Esophagus muscularis mucosa (tissue), 4 donors: ENCODE measurements around the gene CBLB. TPM values are rescaled to one million over a fixed set of nuclear protein-coding genes. Genes with fewer than 3 reads are reported as not detected.

Experiments
- DNase-seq: peaks from one replicate; pipeline ENCODE4 v3.0.0-alpha.2; 2017; ENCODE audit errors: extremely low spot score
- H3K27ac ChIP-seq, 4 donors: fragments of 200-600 bp; sonication (generic); replicated peaks in 1 of 4; 1 replicate in 3 of 4; 2 replicates in 1 of 4; pipeline ENCODE4 v1.5.1; 2016 to 2019; ENCODE audit warnings: mild to moderate bottlenecking in 1 of 4
- H3K27me3 ChIP-seq, 4 donors: fragments of 200-600 bp; sonication (generic); one replicate each; pipeline versions ENCODE4 v1.5.1 to v1.6.0; 2016 to 2019
- H3K36me3 ChIP-seq, 4 donors: fragments of 200-600 bp; sonication (generic); one replicate each; pipeline ENCODE4 v1.5.1; 2016 to 2019
- H3K4me1 ChIP-seq, 4 donors: fragments of 200-600 bp; sonication (generic); one replicate each; pipeline ENCODE4 v1.5.1; 2016 to 2019
- H3K4me3 ChIP-seq, 4 donors: fragments of 200-600 bp; sonication (generic); 1 replicate in 2 of 4; 2 replicates in 2 of 4; pipeline ENCODE4 v1.5.1; 2016 to 2019; ENCODE audit warnings: mild to moderate bottlenecking in 4 of 4, moderate library complexity in 1 of 4
- H3K9me3 ChIP-seq, 4 donors: fragments of 200-600 bp; sonication (generic); 1 replicate in 3 of 4; 2 replicates in 1 of 4; pipeline ENCODE4 v1.5.1; 2016 to 2019
- EP300 ChIP-seq: sonication (generic); formaldehyde crosslinking; IDR thresholded peaks from one replicate; pipeline ENCODE4 v1.6.1; 2017; ENCODE audit warnings: antibody characterized with exemption
- POLR2A ChIP-seq: fragments of 450-650 bp; IDR thresholded peaks from one replicate; pipeline ENCODE4 v1.6.1; 2017; ENCODE audit warnings: antibody characterized with exemption, moderate library complexity, mild to moderate bottlenecking, low read depth
- POLR2AphosphoS5 ChIP-seq, 2 donors: sonication (generic); formaldehyde crosslinking; IDR thresholded peaks; one replicate each; pipeline ENCODE4 v1.6.1; 2017; ENCODE audit warnings: antibody characterized with exemption in 2 of 2
- WGBS: methylation state at CpG from one replicate; pipeline ENCODE4 v1.1.5; 2018; 5-methylcytosine and 5-hydroxymethylcytosine counted together
- intact Hi-C: fragments of 100-400 bp; cut with DNase I; formaldehyde crosslinking; loops from one replicate; pipeline ENCODE4 v1.15.1; 2023
- total RNA-seq, 4 donors: library from RNA; depleted of rRNA; stranded (reverse); fragments of >200 nt; gene quantifications; one replicate each; pipeline versions ENCODE4 v1.1.0 to v1.2.1, GENCODE V29; 2016
- TF ChIP-seq, protein P1 (sequence below), 3 experiments: fragments of 200-600 bp in 2 of 3; fragments of 450-650 bp in 1 of 3; sonication (generic) in 2 of 3; IDR thresholded peaks; one replicate each; pipeline ENCODE4 v1.5.1; 2017 to 2019; ENCODE audit warnings: antibody characterized with exemption in 3 of 3, mild to moderate bottlenecking in 2 of 3, moderate library complexity in 1 of 3

The CBLB gene
- total RNA-seq, 4 donors from 2014 or later = 20.7 to 35.7 (median 26.2) TPM

DNA sequence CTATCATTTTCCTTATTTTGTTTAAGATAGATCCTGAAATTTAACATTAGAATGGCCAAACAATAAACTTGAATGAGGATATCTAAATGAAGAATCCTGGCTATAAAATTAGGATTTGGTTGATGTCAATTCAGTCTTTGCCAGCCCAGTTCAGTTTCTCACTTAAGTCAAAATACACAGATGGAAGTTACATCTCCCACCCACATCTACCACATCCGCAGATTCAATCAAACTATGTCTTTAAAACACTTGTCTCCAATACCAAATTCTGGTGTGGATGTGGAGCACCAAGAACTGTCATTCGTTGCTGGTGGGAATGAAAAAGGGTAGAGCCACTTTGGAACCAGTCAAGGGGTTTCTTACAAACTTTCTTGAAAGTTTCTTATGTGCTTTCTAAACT, 18.2 kb downstream of the CBLB start:
- peaks cover 25 to 35% (median 28%) of the 10 kb centered on the region in 4 donors for H3K4me1 ChIP-seq
- H3K27ac ChIP-seq = no peak overlapping the region
- DNase-seq = no peak
- H3K9me3 ChIP-seq = no peaks in the 10 kb centered on the region
- no peak overlapping the region for H3K4me3 ChIP-seq
- 98% methylated on average over 2 of the region's 2 CpGs for WGBS
- intact Hi-C loops = no loop called here
- peaks cover 0 to 48% (median 25%) of the 10 kb centered on the region in 4 donors for H3K36me3 ChIP-seq
- TF ChIP-seq POLR2A (no peak), EP300 (no peak), POLR2AphosphoS5 (IDR thresholded peaks at IDR 0.05) (no peak)
- TF ChIP-seq, protein P1, sequence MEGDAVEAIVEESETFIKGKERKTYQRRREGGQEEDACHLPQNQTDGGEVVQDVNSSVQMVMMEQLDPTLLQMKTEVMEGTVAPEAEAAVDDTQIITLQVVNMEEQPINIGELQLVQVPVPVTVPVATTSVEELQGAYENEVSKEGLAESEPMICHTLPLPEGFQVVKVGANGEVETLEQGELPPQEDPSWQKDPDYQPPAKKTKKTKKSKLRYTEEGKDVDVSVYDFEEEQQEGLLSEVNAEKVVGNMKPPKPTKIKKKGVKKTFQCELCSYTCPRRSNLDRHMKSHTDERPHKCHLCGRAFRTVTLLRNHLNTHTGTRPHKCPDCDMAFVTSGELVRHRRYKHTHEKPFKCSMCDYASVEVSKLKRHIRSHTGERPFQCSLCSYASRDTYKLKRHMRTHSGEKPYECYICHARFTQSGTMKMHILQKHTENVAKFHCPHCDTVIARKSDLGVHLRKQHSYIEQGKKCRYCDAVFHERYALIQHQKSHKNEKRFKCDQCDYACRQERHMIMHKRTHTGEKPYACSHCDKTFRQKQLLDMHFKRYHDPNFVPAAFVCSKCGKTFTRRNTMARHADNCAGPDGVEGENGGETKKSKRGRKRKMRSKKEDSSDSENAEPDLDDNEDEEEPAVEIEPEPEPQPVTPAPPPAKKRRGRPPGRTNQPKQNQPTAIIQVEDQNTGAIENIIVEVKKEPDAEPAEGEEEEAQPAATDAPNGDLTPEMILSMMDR (IDR thresholded peaks at IDR 0.05) = no peak
- no peaks in the 10 kb centered on the region for H3K27me3 ChIP-seq

DNA sequence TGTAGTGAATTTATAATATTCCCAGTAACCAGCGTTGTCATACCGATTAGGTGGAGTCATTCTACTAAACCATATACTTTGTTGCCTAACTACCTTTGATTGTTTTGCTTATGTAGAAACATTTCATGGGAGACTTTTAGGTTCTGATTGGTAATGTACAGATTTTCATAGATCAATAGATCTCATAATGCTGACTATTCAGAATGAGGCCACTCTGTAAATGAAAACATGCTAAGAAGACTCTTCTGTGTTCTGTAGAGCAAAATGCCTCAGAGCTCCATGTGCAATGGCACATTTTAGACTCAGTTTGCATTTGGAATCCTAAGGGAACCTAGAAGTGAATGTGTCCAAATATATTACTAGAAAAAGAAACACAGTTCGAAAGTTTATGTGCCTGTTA, 20.0 kb downstream of the CBLB start:
- Histone ChIP-seq H3K9me3 (no peaks in the 10 kb centered on the region), H3K4me1 (peaks cover 42 to 52% (median 42%) of the 10 kb centered on the region in 4 donors), H3K27me3 (no peaks in the 10 kb centered on the region), H3K27ac (no peak overlapping the region), H3K4me3 (no peak overlapping the region), H3K36me3 (peaks cover 0 to 35% (median 19%) of the 10 kb centered on the region in 4 donors)
- WGBS = 88% methylated on average over 3 of the region's 3 CpGs
- TF ChIP-seq POLR2A (no peak), POLR2AphosphoS5 (IDR thresholded peaks at IDR 0.05) (no peak), EP300 (no peak)
- TF ChIP-seq, protein P1 (IDR thresholded peaks at IDR 0.05) = no peak
- DNase-seq = no peak
- intact Hi-C loops = no loop called here

DNA sequence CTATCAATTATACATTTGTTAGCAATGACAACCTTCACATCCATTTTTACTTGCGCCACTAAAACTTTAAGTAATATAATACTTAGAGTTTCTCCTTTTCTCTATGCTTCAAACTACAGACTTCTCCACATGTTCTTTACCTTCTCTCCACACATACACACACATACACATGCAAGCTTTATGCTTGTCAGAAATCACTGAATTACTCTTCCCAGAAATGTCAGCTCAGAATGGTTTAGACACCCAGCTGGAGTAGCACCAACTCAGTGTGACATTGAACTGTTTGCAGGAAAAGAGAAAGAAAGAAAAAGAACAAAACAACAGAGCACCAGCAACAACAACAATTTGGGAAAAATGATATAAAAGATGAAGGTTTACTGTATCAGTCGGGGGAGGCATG, 20.9 kb downstream of the CBLB start:
- TF ChIP-seq POLR2AphosphoS5 (IDR thresholded peaks at IDR 0.05) (no peak), EP300 (no peak), POLR2A (no peak)
- TF ChIP-seq, protein P1 (IDR thresholded peaks at IDR 0.05) = no peak
- Histone ChIP-seq H3K27ac (peak overlapping the region in 1 of 4 donors; percentile 33), H3K4me3 (no peak overlapping the region), H3K4me1 (peaks cover 45 to 55% (median 46%) of the 10 kb centered on the region in 4 donors), H3K36me3 (peaks cover 0 to 28% (median 16%) of the 10 kb centered on the region in 4 donors), H3K9me3 (no peaks in the 10 kb centered on the region), H3K27me3 (no peaks in the 10 kb centered on the region)
- intact Hi-C loops = no loop called here
- WGBS = 87% methylated on average over 2 of the region's 2 CpGs
- DNase-seq = no peak

DNA sequence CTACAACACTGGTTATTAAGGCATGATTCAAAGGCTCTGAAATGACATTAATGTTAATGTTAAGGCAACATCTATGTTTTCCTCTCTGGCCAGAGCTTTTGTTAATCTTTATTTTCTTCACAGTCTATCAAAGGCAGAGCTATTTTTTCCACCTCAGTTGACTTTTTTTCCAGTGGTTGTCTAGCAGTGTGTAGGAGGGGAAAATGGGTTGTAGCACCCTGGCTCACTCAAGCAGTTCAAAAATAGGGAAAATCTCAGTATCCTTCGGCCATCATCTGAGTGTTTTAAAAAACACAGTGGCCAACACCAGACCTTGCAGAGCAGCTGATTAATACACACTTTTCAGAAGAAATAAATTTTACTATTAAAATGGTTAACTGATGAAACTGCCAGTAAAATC, 21.4 kb downstream of the CBLB start:
- no peak for TF ChIP-seq POLR2A
- TF ChIP-seq EP300 = no peak
- TF ChIP-seq, protein P1 (IDR thresholded peaks at IDR 0.05) = no peak
- TF ChIP-seq POLR2AphosphoS5 (IDR thresholded peaks at IDR 0.05) = no peak
- H3K27me3 ChIP-seq = no peaks in the 10 kb centered on the region
- WGBS = 36% methylated on average over 1 of the region's 1 CpG
- H3K9me3 ChIP-seq = no peaks in the 10 kb centered on the region
- H3K27ac ChIP-seq = peak overlapping the region in 2 of 4 donors; percentile 8 to 33
- intact Hi-C loops = no loop called here
- peaks cover 0 to 24% (median 13%) of the 10 kb centered on the region in 4 donors for H3K36me3 ChIP-seq
- no peak overlapping the region for H3K4me3 ChIP-seq
- H3K4me1 ChIP-seq = peaks cover 46 to 55% (median 47%) of the 10 kb centered on the region in 4 donors
- no peak for DNase-seq

DNA sequence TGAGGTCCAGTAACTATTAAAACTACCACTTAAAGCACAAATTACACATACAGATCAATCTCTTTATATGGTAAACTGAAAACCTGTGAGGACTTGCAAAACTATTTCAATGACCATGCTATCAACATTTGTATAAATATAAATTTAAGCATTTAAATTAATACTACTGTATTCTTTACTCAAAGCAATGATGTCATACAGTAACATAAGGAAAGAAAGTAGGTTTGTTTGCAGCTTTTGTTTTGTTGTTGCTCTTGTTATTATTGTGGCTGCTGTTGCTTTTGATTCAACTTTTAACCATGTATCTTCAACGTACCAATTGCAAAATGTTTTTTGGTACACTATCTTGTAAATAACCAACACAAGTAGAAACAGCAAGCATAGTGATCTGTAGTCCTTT, 22.0 kb downstream of the CBLB start:
- H3K9me3 ChIP-seq = no peaks in the 10 kb centered on the region
- 71% methylated on average over 1 of the region's 1 CpG for WGBS
- peaks cover 46 to 55% (median 47%) of the 10 kb centered on the region in 4 donors for H3K4me1 ChIP-seq
- no peak for DNase-seq
- no peak overlapping the region for H3K4me3 ChIP-seq
- TF ChIP-seq POLR2A (no peak), POLR2AphosphoS5 (IDR thresholded peaks at IDR 0.05) (no peak), EP300 (no peak)
- TF ChIP-seq, protein P1 (IDR thresholded peaks at IDR 0.05) = no peak
- H3K27ac ChIP-seq = peak overlapping the region in 2 of 4 donors; percentile 8 to 33
- peaks cover 0 to 23% (median 9%) of the 10 kb centered on the region in 4 donors for H3K36me3 ChIP-seq
- intact Hi-C loops = no loop called here
- H3K27me3 ChIP-seq = no peaks in the 10 kb centered on the region
